ENCODE measurements around the gene RNF213.

Gene RNF213

DNA sequence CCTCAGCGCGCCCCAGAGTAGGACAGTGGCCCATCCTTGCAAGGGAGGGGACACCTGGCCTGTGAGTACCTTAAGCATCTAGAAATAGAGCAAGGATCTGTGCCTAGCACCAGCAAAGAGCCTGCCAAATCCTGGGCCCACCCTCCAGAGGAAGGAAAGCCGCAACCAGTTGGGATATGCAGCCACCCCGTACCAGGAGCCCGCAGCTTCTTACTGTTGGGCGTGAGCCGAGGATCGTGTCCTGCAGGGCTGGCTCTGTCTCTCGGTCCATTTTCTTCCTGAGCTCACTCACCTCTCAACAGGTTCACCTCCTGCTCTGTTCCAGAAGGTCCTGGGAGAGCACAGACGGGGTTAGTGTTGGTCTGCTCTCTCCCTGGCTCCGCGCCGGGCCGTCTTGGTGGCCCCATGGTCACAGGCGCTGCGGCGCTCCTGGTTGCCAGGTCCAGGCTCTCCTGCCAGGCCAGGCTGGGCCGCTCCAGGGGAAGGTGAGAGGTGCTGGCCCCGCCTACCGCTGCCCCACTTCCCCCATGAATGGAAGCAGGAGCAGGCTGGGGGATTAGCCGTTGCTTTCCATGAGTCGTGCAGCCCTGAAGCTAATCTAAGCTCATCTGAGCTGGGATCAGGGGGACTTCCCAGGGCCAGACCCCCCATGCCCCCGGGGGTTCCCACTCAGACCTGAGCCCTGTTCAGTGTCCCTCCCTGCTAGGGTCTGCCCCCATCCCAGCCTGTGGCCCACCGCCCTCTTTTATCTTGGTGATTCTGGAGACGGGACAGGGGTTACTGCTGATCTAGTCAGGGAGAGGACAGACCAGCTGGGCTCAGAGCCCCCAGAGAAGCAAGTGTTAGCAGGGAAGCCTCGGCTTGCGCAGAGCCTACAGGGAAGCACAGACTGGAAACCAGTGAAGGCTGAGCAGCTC is 167.0 kb downstream of the RNF213 start:
- in situ Hi-C loops (cut with MboI; ENCODE audit: low sequenced_read_pairs), result no loop called here

DNA sequence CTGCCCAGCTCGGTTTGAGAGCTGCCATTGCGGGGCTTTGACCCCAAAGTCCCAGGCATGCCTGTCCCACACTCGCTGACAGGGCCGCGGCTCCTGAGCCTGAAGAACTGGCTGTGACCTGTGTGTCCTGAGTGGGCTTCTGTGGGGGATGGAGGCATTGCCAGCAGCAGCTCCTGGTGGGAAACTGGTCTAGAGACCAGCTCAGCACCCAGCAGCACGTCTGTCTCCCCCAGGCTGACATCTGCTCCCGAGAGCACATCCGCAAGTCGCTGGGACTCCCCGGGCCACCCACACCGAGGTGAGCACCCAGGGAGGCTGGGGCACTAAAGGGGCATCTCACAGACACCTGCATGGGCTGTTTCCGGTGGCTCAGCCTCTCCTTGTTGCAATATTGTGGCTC is 167.7 kb downstream of the RNF213 start:
- in situ Hi-C loops (cut with MboI; ENCODE audit: low sequenced_read_pairs), result no loop called here

DNA sequence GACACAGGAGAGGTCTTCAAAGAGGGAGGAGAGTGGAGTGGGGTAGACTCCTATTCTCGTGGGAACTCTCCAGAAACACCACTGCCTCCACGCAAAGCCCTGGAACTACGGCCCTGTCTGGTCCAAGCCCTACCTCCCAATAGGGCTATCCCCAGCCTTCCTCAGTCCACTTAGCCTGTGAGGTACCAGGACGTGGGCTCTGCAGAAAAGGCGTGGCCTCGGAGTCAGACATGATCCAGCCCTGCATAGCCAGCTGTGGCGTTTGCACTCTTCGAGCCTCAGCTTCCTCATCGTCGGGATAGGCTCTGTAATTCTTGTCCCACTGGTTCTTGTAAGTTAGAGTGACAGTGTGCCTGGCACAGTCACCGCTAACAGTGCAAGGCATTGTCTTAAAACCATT is 168.1 kb downstream of the RNF213 start:
- in situ Hi-C loops (cut with MboI; ENCODE audit: low sequenced_read_pairs), result no loop called here

DNA sequence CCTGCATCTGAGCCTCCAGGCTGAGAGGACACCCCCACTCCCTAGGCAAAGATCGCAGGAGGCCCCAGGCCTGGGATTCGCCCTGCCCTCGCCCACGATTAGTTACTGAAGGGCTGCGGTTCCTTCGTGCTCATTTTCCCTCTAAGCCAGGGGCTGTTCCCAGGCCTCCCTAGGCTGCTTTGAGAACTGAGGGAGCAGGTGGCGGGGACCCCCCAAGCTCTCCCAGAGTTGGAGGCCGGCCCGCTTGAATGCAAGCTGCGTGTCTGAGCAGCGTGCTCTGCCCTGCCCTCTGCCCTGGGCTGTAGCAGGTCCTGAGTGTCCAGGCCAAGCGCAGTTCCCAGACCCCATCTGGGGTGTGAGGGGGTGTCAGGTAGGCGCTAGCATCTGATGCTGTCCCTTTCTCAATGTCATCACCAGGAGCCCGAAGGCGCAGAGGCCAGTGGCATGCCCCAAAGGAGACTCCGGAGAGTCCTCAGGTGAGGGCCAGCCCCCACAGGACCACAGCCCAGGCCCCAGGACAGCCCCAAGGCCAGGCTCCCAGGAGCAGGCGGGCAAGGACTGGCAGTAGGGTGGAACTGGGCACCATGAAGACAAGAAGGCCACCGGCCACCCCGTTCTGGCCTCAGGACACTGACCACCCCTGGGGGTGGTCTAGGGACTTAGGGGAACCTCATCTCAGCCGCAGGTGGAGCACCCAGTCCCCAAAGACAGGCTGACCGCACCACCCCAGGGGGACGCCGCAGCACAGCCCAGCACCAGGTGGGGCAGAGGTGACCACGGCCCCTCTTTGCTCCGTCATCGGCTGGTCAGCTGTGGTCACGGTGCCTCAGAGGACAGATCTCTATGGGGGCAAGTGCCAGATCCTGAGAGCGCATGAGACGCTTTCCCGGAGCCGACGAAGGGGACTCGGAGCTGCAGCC is 169.0 kb downstream of the RNF213 start:
- in situ Hi-C loops (cut with MboI; ENCODE audit: low sequenced_read_pairs), result loop anchor here (5.0 to 10.0 kb wide), 2 partner anchors 143 to 555 kb away; no protein-coding TSS in a partner anchor

DNA sequence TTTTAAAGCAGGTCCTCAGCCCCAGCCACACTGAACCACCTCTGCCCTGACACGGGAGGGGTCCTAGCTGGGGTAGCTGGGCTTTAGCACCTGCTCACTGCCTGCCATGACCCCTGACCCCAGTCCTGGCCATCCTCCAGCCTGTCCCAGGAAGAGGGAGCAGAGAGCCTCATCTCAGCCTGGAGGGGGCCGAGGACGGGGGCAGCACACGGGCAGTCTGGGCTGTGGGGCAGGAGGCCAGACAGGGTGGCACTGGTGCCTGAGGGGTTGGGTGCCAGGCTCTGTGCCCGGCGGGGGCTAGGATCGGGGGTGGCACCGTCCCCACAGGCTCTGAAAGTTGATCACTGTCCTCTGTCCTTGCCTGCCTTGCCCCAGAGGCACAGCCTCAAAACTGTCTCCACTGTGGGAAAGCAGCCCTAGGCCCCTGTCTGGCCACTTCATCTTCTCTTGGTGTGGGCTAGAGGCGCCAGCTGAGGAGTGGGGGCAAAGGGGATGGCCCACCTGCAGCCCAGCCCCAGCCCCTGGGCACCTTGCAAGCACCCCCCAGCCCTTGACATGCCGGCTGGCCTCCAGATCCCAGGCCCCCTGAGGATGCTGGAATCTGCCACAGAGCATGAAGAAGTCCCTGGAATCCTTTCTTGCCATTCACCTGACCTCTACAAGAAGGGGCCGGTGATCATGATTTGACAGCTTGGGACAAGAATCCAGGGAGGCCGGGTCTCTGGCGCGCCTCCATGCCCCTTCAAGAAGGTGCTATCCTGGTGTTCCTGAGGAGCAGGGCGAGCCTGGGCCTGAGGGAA is 170.0 kb downstream of the RNF213 start:
- in situ Hi-C loops (cut with MboI; ENCODE audit: low sequenced_read_pairs), result loop anchor here (5.0 to 10.0 kb wide), 2 partner anchors 142 to 554 kb away; no protein-coding TSS in a partner anchor

DNA sequence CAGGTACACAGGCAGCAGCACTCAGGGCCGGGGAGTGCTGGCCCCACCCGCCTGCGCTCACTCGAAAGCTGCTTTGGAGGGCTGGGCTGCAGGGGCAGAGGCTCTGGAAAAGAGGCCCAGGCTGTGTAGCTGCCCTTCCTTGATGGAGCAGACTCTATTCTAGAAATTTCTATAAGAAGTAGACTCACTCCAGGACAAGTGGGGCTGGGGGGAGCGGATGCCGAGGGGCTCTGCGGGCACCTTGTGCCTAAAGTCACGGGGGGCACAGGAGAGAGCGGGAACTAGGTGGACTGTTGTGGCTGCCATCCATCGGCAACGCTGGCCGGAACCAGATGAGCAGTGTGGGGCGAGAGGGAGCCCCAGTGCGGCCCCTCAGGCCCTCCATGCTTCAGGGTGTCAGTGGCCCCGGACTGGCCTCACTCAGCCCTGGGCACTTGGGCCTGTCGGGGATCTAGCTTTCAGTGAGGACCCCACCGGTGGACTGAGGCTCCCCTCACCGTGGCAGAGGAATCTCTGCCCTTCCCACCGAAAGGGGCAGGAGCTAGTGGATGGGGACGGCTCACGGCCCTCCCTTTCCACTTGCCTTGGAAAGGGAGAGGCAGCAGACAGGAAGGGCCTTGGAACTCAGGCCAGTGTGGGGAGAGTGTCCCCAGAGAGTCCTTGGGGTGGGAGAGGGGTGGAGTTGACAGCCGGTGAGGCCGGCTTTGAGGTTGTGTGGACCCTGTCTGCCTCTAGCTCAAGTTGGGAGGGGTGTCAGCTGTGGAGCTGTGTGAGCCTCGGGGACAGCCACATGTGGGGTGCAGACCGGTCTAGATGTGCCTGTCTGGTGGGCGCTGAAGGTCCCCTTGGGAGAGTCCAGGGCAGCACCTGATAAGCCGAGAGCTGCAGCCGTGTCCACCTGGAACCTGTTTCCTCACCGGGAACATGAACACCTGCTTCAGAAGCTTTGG is 170.9 kb downstream of the RNF213 start:
- in situ Hi-C loops (cut with MboI; ENCODE audit: low sequenced_read_pairs), result loop anchor here (5.0 to 10.0 kb wide), 2 partner anchors 141 to 553 kb away; no protein-coding TSS in a partner anchor

DNA sequence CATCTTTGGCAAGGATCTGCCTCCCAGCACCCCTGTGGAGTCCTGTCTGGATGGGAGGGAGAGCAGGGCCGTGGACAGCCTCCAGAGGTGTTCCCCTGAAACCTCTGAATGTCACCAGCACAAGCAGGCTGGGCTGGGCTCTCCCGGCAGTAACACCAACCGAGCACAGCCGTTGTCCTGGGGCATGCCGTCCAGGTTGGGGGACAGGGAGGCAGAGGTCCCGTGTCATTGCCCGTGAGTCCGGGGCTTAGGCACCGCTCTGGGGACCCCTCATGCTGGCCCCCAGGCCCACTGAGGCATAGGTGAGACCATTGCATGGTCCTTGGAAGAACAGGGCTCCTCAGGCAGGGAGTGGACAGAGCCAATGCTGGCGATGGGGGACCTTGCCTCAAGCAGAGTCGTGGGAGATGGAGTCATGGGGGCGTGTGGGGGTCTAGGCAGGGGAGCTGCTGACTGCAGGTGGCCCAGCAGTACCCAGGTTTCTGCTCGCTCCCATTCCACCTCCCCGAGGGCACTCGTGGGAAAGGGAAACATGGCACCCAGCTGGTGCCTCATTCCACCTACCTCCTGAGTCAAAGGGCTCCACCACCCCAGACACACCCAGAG is 171.8 kb downstream of the RNF213 start:
- in situ Hi-C loops (cut with MboI; ENCODE audit: low sequenced_read_pairs), result loop anchor here (5.0 to 10.0 kb wide), 2 partner anchors 140 to 552 kb away; no protein-coding TSS in a partner anchor

DNA sequence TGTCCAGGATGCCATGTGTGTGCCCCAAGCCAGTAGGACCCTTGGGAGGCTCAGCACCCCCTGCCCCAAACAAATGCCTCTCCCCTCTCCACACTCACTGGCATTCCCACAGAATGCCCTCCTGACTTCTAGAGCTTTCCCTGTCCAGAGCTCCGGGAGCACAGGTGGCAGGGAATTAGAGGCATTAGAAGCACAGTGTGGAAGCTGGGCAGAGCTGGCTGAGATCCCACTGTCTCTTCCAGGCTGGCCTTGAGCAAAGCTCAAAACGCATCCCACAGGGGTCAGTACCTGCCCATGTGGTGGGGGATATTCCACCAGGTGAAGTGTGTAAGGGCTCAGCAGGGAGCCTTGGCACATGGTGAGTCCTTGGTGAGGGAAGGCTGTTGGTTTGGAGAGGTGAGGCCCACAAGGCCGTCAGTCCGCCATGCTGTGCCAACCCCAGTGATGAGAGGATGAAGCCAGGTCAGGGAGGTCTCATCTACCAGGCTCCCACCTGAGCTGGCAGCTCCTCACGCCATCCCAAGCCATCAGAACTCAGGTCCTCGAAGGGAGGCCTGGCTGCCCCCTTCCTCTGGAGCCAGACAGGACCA is 172.4 kb downstream of the RNF213 start:
- in situ Hi-C loops (cut with MboI; ENCODE audit: low sequenced_read_pairs), result loop anchor here (5.0 to 10.0 kb wide), 2 partner anchors 139 to 552 kb away; no protein-coding TSS in a partner anchor

DNA sequence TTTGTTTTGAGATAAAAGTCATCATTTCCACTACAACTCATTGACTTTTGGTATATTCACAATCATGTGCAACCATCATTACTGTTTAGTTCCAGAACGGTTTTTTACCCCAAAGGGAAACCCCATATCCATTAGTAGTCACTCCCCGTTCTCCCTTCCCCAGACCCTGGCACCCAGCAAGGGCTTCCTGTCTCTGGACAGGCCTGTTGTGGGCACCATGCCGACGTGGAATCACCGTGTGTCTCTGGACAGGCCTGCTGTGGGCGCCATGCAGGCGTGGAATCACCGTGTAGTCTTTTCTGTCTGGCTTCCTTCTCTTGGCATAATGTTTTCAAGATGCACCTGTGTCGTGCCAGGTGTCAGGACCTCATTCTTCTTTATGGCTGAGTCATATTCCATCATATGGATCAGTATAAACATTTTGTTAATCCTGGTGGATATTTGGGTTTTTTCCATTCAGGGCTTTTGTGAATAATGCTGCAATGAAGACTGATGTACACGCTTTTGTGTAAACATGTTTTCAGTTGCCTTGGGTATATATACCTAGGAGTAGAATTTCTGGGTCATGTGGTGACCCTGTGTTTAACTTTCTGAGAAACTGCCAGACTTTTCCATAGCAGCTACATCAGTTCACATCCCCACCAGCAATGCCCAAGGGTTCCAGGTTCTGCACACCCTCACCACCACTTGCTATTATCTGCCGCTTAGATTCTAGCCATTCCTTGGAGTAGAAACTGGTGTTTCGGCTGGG is 173.4 kb downstream of the RNF213 start:
- in situ Hi-C loops (cut with MboI; ENCODE audit: low sequenced_read_pairs), result loop anchor here (5.0 to 10.0 kb wide), 2 partner anchors 138 to 551 kb away; no protein-coding TSS in a partner anchor

DNA sequence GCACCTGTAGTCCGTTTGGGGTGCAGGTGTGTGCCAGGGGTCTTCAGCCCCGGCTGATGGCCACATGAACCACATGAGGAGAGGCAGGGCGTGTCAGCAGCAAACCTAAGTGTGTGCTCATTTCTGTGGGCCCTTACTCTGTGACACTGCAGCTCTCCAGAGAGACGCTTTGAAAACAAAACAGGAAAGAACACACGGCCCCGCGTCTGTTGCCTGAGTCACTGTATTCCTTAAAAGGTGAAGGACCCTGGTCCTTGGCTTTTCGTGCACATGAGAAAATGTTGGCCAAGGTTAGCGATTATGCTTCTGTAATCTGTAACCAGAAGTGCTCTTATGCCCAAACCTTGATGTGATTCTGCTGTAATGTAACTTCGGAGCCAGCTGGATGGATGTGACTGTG is 176.9 kb downstream of the RNF213 start:
- in situ Hi-C loops (cut with MboI; ENCODE audit: low sequenced_read_pairs), result loop anchor here (10.0 kb wide), 1 partner anchor 547 kb away; no protein-coding TSS in a partner anchor

DNA sequence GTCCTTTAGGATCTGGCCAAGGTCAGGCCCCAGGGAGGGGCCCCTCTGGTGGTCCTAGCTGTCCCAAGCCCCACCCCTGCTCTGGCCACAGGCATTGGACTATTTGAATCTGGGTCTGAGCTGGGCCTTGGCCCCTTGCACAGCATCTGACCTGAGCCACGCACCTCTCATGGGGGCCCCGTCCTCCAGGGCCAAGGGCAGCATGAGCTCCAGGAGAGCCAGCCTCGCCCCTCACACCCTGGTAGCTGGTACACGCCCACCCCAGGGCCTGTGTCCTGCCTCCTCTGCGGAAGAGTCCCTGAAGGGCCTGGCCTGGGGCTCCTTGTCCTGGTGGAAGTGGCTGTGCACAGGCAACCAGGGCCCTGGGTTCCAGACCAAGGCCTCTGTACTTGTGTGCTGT is 178.2 kb downstream of the RNF213 start:
- in situ Hi-C loops (cut with MboI; ENCODE audit: low sequenced_read_pairs), result loop anchor here (10.0 kb wide), 1 partner anchor 546 kb away; no protein-coding TSS in a partner anchor

DNA sequence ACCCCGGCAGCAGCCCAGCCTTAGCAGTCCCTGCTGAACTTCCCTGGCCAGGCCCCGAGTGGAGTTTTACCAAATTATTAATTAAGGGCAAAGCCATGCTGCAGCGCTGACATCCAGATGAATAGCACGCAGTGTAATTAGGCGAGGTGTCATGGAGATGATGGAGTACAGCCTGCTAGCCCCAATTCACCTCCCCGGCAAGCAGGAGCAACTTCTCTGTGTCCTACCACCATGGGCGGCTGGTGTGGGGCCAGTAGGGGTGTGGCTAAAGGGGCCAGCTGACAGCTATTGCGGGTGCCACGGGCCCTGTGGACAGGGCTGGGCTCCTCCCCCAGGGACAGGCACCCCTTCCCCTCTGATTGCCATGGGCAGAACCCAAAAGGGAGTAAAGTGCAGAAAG is 178.8 kb downstream of the RNF213 start:
- in situ Hi-C loops (cut with MboI; ENCODE audit: low sequenced_read_pairs), result loop anchor here (10.0 kb wide), 1 partner anchor 545 kb away; no protein-coding TSS in a partner anchor

DNA sequence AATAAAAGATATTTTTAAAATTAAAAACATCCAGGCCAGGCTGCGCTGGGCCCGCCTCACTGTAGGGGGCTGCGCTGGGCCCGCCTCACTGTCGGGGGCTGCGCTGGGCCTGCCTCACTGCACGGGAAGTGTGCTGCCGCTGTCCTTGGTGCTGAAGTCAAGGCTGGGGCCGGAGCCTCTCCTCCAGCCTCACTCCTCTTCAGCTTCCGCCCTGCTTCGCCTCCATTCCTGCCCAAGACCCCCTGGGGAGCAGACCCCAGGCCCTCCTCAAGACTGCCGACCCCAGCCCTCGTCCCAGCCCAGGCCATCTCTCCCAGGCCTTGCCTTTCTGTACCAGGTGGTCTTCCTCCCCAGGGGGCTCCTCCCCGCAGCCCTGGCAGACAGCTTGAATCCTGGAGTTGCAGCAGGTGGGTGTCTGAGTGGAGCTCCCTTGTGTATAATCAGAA is 180.5 kb downstream of the RNF213 start:
- in situ Hi-C loops (cut with MboI; ENCODE audit: low sequenced_read_pairs), result no loop called here

DNA sequence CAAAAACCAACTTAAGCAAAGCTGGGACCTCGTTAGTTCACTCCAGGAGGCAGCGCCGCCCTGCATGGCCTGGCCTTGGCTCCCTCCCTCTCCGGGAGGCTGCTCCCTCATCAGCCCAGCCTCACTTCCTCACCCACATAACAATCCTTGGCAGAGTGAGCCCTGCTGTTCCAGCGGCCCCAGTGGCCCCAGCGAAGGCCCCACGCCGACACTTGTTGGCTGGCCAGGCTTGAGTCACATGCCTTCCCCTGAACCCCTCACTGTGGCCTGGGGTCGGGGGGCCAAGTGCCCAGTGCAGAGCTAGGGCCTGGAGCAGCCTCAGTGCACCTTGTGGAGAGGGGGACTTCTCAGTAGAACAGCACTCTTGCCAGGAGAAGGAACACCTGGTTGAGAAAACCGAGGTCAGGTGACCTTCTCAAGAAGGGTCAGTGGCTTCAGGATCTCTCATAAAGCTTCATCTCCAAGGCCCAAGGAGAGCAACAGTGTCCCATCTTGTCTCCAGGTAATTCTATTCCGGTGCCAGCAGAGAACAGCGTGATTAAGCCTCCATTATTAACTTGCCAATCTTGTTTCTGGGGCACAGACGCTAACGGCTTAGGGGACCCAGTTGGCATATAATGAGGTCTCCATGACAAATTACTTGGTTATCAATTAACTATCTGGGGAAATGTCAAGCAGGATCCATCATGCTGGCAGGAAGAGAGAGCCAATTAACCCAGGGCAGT is 181.1 kb downstream of the RNF213 start:
- in situ Hi-C loops (cut with MboI; ENCODE audit: low sequenced_read_pairs), result no loop called here

DNA sequence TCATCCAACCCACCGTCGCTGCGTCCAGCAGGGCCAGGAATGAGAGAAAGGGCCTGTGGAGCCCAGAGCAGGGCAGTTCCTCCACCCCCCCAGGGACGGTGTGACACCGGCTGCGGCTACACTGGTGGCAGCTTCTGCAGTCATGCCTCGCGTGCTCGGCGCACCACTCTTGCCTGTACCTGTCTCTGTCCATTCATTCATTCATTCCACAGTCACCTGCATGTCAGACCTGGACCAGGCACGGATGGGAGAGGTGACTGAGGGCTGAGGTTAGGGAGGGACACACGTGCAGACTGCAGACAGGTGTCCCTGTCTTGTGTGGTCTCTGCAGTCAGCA is 181.6 kb downstream of the RNF213 start:
- in situ Hi-C loops (cut with MboI; ENCODE audit: low sequenced_read_pairs), result no loop called here

DNA sequence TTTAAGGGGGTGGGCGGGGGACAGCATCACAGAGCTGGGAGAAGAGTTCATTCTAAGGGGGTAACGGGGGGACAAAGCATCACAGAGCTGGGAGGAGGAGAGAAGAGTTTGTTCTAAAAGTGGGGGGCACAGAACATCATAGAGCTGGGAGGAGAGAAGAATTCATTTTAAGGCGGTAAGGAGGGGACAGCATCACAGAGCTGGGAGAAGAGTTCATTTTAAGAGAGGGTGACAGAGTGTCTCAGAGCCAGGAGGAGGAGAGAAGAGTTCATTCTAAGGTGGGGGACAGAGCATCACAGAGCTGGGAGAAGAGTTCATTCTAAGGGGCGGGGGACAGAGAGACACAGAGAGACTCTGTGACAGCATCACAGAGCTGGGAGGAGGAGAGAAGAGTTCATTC is 182.1 kb downstream of the RNF213 start:
- in situ Hi-C loops (cut with MboI; ENCODE audit: low sequenced_read_pairs), result no loop called here

DNA sequence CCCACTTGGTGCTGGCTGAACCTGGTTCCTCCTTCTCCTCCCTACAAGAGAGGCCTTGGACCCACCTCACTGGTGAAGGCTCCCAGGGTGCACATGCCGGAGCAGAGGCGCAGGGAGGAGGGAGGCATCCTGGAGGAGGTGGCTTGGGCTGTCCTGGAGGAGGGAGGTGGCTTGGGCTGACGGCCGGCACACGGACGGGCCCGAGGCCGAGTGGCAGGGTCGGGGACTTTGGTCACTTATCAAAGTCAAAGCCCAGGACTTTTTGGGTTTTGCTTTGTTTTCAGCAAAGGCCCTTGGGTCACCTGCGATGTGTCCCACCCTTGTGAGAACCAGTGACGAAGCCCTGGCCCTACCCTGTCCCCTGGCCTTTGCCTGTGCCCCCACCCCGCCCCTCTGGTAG is 182.8 kb downstream of the RNF213 start:
- in situ Hi-C loops (cut with MboI; ENCODE audit: low sequenced_read_pairs), result no loop called here
